Hepatocyte (in vitro differentiated cells): Measurements from ENCODE around the gene PRR3.

Source experiments
- EZH2 ChIP-seq: fragments of 200-600 bp; sonication (generic); IDR thresholded peaks from 2 replicates; pipeline ENCODE4 v1.6.1; 2016; ENCODE audit warnings: antibody characterized with exemption, mild to moderate bottlenecking, borderline replicate concordance
- EZH2phosphoT487 ChIP-seq: fragments of 200-600 bp; sonication (generic); IDR thresholded peaks from one replicate; pipeline ENCODE4 v1.6.1; 2018; ENCODE audit warnings: antibody characterized with exemption, mild to moderate bottlenecking, low read depth, moderate library complexity; ENCODE audit not compliant: unreplicated experiment, severe bottlenecking
- TF ChIP-seq, protein P1 (sequence below): fragments of 200-600 bp; sonication (generic); IDR thresholded peaks from 2 replicates; pipeline ENCODE4 v1.5.1; 2016; ENCODE audit warnings: antibody characterized with exemption, mild to moderate bottlenecking; ENCODE audit not compliant: poor library complexity

DNA sequence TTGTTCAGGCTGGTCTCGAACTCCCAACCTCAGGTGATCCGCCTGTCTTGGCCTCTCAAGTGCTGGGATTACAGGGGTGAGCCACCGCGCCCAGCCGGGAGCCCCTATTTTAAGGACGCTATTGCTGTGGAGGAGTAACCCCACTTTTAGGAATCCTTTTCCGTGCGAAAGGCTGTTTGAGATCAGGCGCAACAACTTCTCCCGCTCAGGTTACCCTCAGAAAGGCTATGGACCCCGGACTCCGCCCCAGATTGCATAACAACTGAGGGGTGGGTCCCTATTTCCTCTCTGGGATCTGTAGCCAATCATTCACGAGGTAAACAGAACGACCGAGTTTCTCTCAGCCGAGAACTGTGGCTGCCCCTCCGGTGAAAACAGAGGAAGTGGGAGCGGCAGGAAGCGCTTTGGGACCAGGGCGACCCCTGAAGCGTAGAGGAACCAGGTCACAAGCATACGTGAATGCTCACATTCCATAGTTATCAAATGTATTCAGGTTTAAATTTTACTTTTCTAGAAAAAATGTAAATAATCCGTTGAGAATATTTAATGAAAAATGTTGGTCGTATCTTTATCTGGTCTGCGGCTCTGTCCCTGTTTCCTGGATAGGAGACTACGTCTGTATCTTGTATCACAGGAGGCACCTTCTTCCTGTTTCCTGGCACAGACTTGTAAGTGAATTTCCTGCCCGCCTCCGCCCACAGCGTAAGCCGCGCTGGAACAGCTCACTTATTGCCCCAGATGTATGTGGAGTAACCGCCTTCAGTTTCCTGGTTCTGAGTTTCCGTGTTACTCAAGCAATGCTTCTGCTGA lies 40.9 kb upstream of the PRR3 start:
- TF ChIP-seq, protein P1, sequence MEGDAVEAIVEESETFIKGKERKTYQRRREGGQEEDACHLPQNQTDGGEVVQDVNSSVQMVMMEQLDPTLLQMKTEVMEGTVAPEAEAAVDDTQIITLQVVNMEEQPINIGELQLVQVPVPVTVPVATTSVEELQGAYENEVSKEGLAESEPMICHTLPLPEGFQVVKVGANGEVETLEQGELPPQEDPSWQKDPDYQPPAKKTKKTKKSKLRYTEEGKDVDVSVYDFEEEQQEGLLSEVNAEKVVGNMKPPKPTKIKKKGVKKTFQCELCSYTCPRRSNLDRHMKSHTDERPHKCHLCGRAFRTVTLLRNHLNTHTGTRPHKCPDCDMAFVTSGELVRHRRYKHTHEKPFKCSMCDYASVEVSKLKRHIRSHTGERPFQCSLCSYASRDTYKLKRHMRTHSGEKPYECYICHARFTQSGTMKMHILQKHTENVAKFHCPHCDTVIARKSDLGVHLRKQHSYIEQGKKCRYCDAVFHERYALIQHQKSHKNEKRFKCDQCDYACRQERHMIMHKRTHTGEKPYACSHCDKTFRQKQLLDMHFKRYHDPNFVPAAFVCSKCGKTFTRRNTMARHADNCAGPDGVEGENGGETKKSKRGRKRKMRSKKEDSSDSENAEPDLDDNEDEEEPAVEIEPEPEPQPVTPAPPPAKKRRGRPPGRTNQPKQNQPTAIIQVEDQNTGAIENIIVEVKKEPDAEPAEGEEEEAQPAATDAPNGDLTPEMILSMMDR = no peak
- no peak for TF ChIP-seq EZH2phosphoT487
- no peak for TF ChIP-seq EZH2
